Measurements from ENCODE around the gene ZNF827.

- no peak for TF ChIP-seq CTCF (IDR thresholded peaks at IDR 0.05 in 4 of 5, conservative IDR thresholded peaks at IDR 0.05 in 1 of 5)
- no peak for TF ChIP-seq POLR2A (IDR thresholded peaks at IDR 0.05)
Observed at GRCh38 chr4:145804116-145804515, 134.5 kb downstream of the ZNF827 start.

All from gastrocnemius medialis (tissue), 4 donors.